DMS 273 (cell line): ENCODE results near the gene SLC25A10.

ENCODE experiments used
- DNase-seq: peaks from one replicate; lab custom pipeline; 2025; ENCODE audit not compliant: unreplicated experiment; lab: John Stamatoyannopoulos, UW

SLC25A10 gene

GRCh38 chr17:81711814-81712467 is at the start of gene SLC25A10:
Gene SLC25A10 (plus strand): TSS chr17:81712284. CDS start chr17:81712427, 143 bp downstream.
- peak; percentile 95 for DNase-seq

- DNase-seq, result no peak
These were observed 48.0 kb upstream of the SLC25A10 start for GRCh38 chr17:81664051-81664470.

- peak; percentile 64 for DNase-seq
These were observed 46.6 kb upstream of the SLC25A10 start for GRCh38 chr17:81665205-81666091.

- DNase-seq, result peak; percentile 80
These were observed 46.1 kb upstream of the SLC25A10 start for GRCh38 chr17:81666092-81666341.

- DNase-seq, result peak; percentile 99
These were observed 45.5 kb upstream of the SLC25A10 start, which contains the start of the genes CCDC137 and OXLD1 for GRCh38 chr17:81666342-81667191. Gene CCDC137 (plus strand): TSS chr17:81666737. CDS start chr17:81666767, 30 bp downstream. Gene OXLD1 (minus strand): TSS chr17:81666605. CDS start chr17:81666577, 28 bp downstream.

- DNase-seq, result peak; percentile 54
These were observed 44.3 kb upstream of the SLC25A10 start for GRCh38 chr17:81667754-81668153.

- DNase-seq, result no peak
These were observed 39.6 kb upstream of the SLC25A10 start for GRCh38 chr17:81672504-81672903.

- DNase-seq, result no peak
These were observed 39.1 kb upstream of the SLC25A10 start for GRCh38 chr17:81672954-81673353.

- DNase-seq, result peak; percentile 35
These were observed 38.4 kb upstream of the SLC25A10 start for GRCh38 chr17:81673561-81674258.

GRCh38 chr17:81675515-81676221 is 36.4 kb upstream of the SLC25A10 start:
- peak; percentile 63 for DNase-seq

GRCh38 chr17:81676906-81677305 is 35.2 kb upstream of the SLC25A10 start:
- DNase-seq, result peak; percentile 34

- DNase-seq, result no peak
These were observed 31.9 kb upstream of the SLC25A10 start for GRCh38 chr17:81680150-81680549.

- peak; percentile 55 for DNase-seq
These were observed 30.4 kb upstream of the SLC25A10 start for GRCh38 chr17:81681672-81682071.

- peak; percentile 77 for DNase-seq
These were observed 29.4 kb upstream of the SLC25A10 start for GRCh38 chr17:81682565-81683207.

GRCh38 chr17:81683208-81683583 is 28.9 kb upstream of the SLC25A10 start:
- DNase-seq, result peak; percentile 63

- DNase-seq, result peak; percentile 100
These were observed 28.3 kb upstream of the SLC25A10 start, which contains the start of the genes ARL16 and HGS for GRCh38 chr17:81683584-81684441. Gene ARL16 (minus strand): TSS chr17:81683797. CDS start chr17:81683753, 44 bp downstream. Gene HGS (plus strand): TSS chr17:81684011. CDS start chr17:81684067, 56 bp downstream.

GRCh38 chr17:81684442-81684911 is 27.6 kb upstream of the SLC25A10 start:
- peak; percentile 66 for DNase-seq

- DNase-seq, result peak; percentile 47
These were observed 27.0 kb upstream of the SLC25A10 start for GRCh38 chr17:81685108-81685507.
